B cell (primary cell): ENCODE data around the gene UHRF1. TPM values are rescaled to one million over a fixed set of nuclear protein-coding genes. Genes with fewer than 3 reads are reported as not detected.

ENCODE experiments used
- ATAC-seq: fragments of 200-7000 bp; cut with Tn5 transposase; one replicate; pipeline ENCODE4 v1.10.0; 2021; ENCODE audit warnings: low read depth, mild to moderate bottlenecking, moderate number of reproducible peaks, moderate library complexity
- CTCF ChIA-PET: fragments of 350-600 bp; sonication (Branson Sonifier 250); formaldehyde crosslinking; loops from one replicate; lab custom pipeline; 2021; ENCODE audit warnings: antibody characterized with exemption, inconsistent platforms; lab: Charles Lee
- POLR2A ChIA-PET: fragments of 350-600 bp; sonication (Branson Sonifier 250); formaldehyde crosslinking; loops from one replicate; lab custom pipeline; 2021; ENCODE audit warnings: antibody characterized with exemption; lab: Charles Lee
- DNase-seq: peaks from one replicate; pipeline ENCODE4 v3.0.0; 2013
- H2AFZ ChIP-seq: 2 replicates; pipeline ENCODE4 v1.6.1; 2012; ENCODE audit warnings: mild to moderate bottlenecking, low read depth, low read length; ENCODE audit not compliant: insufficient read depth, poor library complexity, severe bottlenecking
- H3K27ac ChIP-seq, 2 donors: 1 replicate in 1 of 2; 2 replicates in 1 of 2; pipeline ENCODE4 v1.5.1; 2012 to 2013; ENCODE audit warnings: low read length in 2 of 2, mild to moderate bottlenecking in 2 of 2, moderate library complexity in 1 of 2
- H3K27me3 ChIP-seq, 4 experiments: fragments of 200-600 bp in 1 of 4; sonication (generic) in 1 of 4; replicated peaks in 1 of 4; 1 replicate in 2 of 4; 2 replicates in 2 of 4; pipeline versions ENCODE4 v1.6.1 to v1.7.0; 2013 to 2016; ENCODE audit warnings: low read length in 3 of 4, mild to moderate bottlenecking in 2 of 4, mixed read lengths in 1 of 4, moderate library complexity in 1 of 4; ENCODE audit not compliant: insufficient read depth in 4 of 4, control insufficient read depth in 3 of 4; ENCODE audit errors: control extremely low read depth in 1 of 4
- H3K36me3 ChIP-seq, 2 experiments: replicated peaks in 1 of 2; 1 replicate in 1 of 2; 2 replicates in 1 of 2; pipeline versions ENCODE4 v1.6.1 to v1.7.1; 2013; ENCODE audit warnings: low read length in 1 of 2; ENCODE audit not compliant: insufficient read depth in 2 of 2, control insufficient read depth in 1 of 2; ENCODE audit errors: control extremely low read depth in 1 of 2, extremely low read depth in 1 of 2
- H3K4me1 ChIP-seq, 2 donors: fragments of 200-600 bp in 1 of 2; sonication (generic) in 1 of 2; 1 replicate in 1 of 2; 2 replicates in 1 of 2; pipeline versions ENCODE4 v1.5.1 to v1.6.1; 2013 to 2017; ENCODE audit warnings: low read length in 2 of 2; ENCODE audit not compliant: control insufficient read depth in 2 of 2, insufficient read depth in 2 of 2
- H3K4me2 ChIP-seq: replicated peaks from 2 replicates; pipeline ENCODE3; 2012; ENCODE audit warnings: mild to moderate bottlenecking, low read depth, low read length; ENCODE audit not compliant: poor library complexity, severe bottlenecking
- H3K4me3 ChIP-seq, 5 experiments: fragments of 200-600 bp in 1 of 5; sonication (generic) in 1 of 5; 1 replicate in 3 of 5; 2 replicates in 2 of 5; pipeline versions ENCODE4 v1.5.1 to v1.7.0; 2011 to 2016; ENCODE audit warnings: low read length in 4 of 5, mild to moderate bottlenecking in 4 of 5, low read depth in 2 of 5, control low read depth in 1 of 5, moderate library complexity in 1 of 5; ENCODE audit not compliant: insufficient read depth in 1 of 5; ENCODE audit errors: control extremely low read depth in 1 of 5, extremely low read depth in 1 of 5
- H3K79me2 ChIP-seq: fragments of 200-600 bp; sonication (generic); one replicate; pipeline ENCODE4 v1.6.0; 2016; ENCODE audit warnings: low read length; ENCODE audit not compliant: control insufficient read depth, insufficient read depth
- H3K9ac ChIP-seq: fragments of 200-600 bp; sonication (generic); 2 replicates; pipeline ENCODE4 v1.6.1; 2017; ENCODE audit warnings: mild to moderate bottlenecking, low read length, moderate library complexity
- H3K9me3 ChIP-seq, 3 donors: one replicate each; pipeline versions ENCODE4 v1.6.1 to v1.7.1; 2013; ENCODE audit warnings: low read length in 2 of 3; ENCODE audit not compliant: control insufficient read depth in 2 of 3, insufficient read depth in 1 of 3; ENCODE audit errors: control extremely low read depth in 1 of 3
- H4K20me1 ChIP-seq: 2 replicates; pipeline ENCODE4 v1.6.0; 2012; ENCODE audit warnings: mild to moderate bottlenecking, low read length; ENCODE audit not compliant: insufficient read depth, control insufficient read depth, poor library complexity, severe bottlenecking
- H3K27ac Mint-ChIP-seq: one replicate; pipeline ENCODE4 v1.8.0; 2021; ENCODE audit warnings: mixed read lengths
- H3K27me3 Mint-ChIP-seq: one replicate; pipeline ENCODE4 v1.8.0; 2021; ENCODE audit warnings: mixed read lengths
- H3K4me1 Mint-ChIP-seq: one replicate; pipeline ENCODE4 v1.8.0; 2021; ENCODE audit warnings: mixed read lengths
- H3K4me3 Mint-ChIP-seq: one replicate; pipeline ENCODE4 v1.8.0; 2021; ENCODE audit warnings: mixed read lengths
- H3K9me3 Mint-ChIP-seq: one replicate; pipeline ENCODE4 v1.8.0; 2022; ENCODE audit warnings: mixed read lengths; ENCODE audit not compliant: insufficient read depth
- CTCF ChIP-seq: fragments of 200-600 bp; IDR thresholded peaks from one replicate; pipeline ENCODE4 v1.8.0; 2022; ENCODE audit warnings: antibody characterized with exemption, mild to moderate bottlenecking
- EZH2 ChIP-seq: IDR thresholded peaks from 2 replicates; pipeline ENCODE4 v1.6.1; 2012; ENCODE audit warnings: borderline replicate concordance, low read depth, mild to moderate bottlenecking, moderate library complexity, low read length; ENCODE audit not compliant: insufficient read depth, poor library complexity, severe bottlenecking
- WGBS: methylation state at CpG from one replicate; pipeline ENCODE4 v1.1.5; 2013; ENCODE audit warnings: missing lambda C conversion rate; ENCODE audit not compliant: insufficient coverage; 5-methylcytosine and 5-hydroxymethylcytosine counted together
- intact Hi-C: fragments of 100-400 bp; cut with micrococcal nuclease; formaldehyde crosslinking; loops from one replicate; pipeline ENCODE4 v1.10.0; 2022
- polyA plus RNA-seq: library from polyadenylated mRNA; depleted of rRNA; stranded (reverse); fragments of >200 nt; gene quantifications from 2 replicates; pipeline ENCODE4 v1.2.3, GENCODE V29; 2012
- total RNA-seq, 2 donors: library from RNA; stranded (reverse); fragments of 120-200 nt in 1 of 2; gene quantifications; 1 replicate in 1 of 2; 2 replicates in 1 of 2; pipeline versions ENCODE4 v1.2.3 to v1.2.4, GENCODE V29; 2013 to 2022

Gene UHRF1
- total and polyA plus RNA-seq, 2 donors (not counting 1 experiment from before 2014, with no cell fraction given), result 0.32 to 0.55 TPM

GRCh38 chr19:4867534-4868285 is 41.6 kb upstream of the UHRF1 start, which contains the start of gene PLIN3:
Gene PLIN3, minus strand, starts transcription at chr19:4867667. Its CDS starts 6,273 bp downstream, at chr19:4861394.
- H3K4me2 ChIP-seq, result peak within 1 kb of the TSS; percentile 89
- 5% methylated on average over 41 of the region's 46 CpGs for WGBS
- Mint-ChIP-seq H3K4me3 (peak within 1 kb of the TSS; percentile 88), H3K4me1 (peaks cover 22% of the 10 kb centered on the region), H3K9me3 (no peaks in the 10 kb centered on the region), H3K27ac (peak within 1 kb of the TSS; percentile 82), H3K27me3 (peaks cover 2% of the 10 kb centered on the region)
- ATAC-seq (peak; percentile 95), DNase-seq (peak; percentile 94)
- intact Hi-C loops, result loop anchor here (2.0 to 5.0 kb wide), 3 partner anchors 55 to 395 kb away; partner anchors contain the start of genes HDGFL2 and KDM4B
- no peaks in the 10 kb centered on the region for H3K27me3 ChIP-seq
- H3K9ac ChIP-seq, result peak within 1 kb of the TSS; percentile 82
- CTCF ChIA-PET, result interaction anchor here (0.6 to 13.6 kb wide), 16 partner anchors 9 to 265 kb away, joined by 3 to 219 read pairs (median 4); partner anchors contain the start of genes KDM4B and UHRF1
- no peaks in the 10 kb centered on the region for H4K20me1 ChIP-seq
- H3K9me3 ChIP-seq, result peaks cover 0 to 9% (median 0%) of the 10 kb centered on the region in 3 donors
- H3K36me3 ChIP-seq, result no peaks in the 10 kb centered on the region
- H2AFZ ChIP-seq, result peak within 1 kb of the TSS; percentile 77
- POLR2A ChIA-PET, result interaction anchor here (0.6 to 1.1 kb wide), 9 partner anchors 10 to 273 kb away, joined by 3 to 6 read pairs (median 3); partner anchors contain the start of genes FEM1A and KDM4B
- H3K4me1 ChIP-seq, result peaks cover 6 to 28% of the 10 kb centered on the region in 2 donors
- TF ChIP-seq CTCF (no peak), EZH2 (no peak)
- H3K4me3 ChIP-seq, result peak within 1 kb of the TSS; percentile 66 to 87 (median 80)
- H3K79me2 ChIP-seq, result peaks cover 11% of the 10 kb centered on the region
- peak within 1 kb of the TSS; percentile 56 to 77 for H3K27ac ChIP-seq
